ENCODE data around the gene TRPT1. TPM values are rescaled to one million over a fixed set of nuclear protein-coding genes. Genes with fewer than 3 reads are reported as not detected.

TRPT1 gene
- total RNA-seq, 3 donors from 2014 or later (not counting 1 experiment from before 2014, with no cell fraction given): 22.7 to 30.8 (median 28.5) TPM

- no peaks in the 10 kb centered on the region for H3K36me3 Mint-ChIP-seq
Measured at GRCh38 chr11:64263947-64264317, 37.9 kb upstream of the TRPT1 start.

GRCh38 chr11:64263021-64263946 is 37.3 kb upstream of the TRPT1 start:
- no peak overlapping the region for H3K27ac ChIP-seq (ENCODE audit: low read length)
- TF ChIP-seq CTCF (IDR thresholded peaks at IDR 0.05): no peak
- intact Hi-C loops (cut with micrococcal nuclease): no loop called here
- DNase-seq (no peak), ATAC-seq (no peak)
- H3K9me3 ChIP-seq (ENCODE audit: control insufficient read depth, insufficient read depth, low read length): no peaks in the 10 kb centered on the region
- H3K4me1 Mint-ChIP-seq: peaks cover 8 to 17% of the 10 kb centered on the region in 2 donors
- H3K4me3 Mint-ChIP-seq: no peak overlapping the region
- no peaks in the 10 kb centered on the region for H3K27me3 Mint-ChIP-seq (ENCODE audit: low read depth in 2 of 2)
- H3K36me3 ChIP-seq (ENCODE audit: control insufficient read depth, insufficient read depth, low read length): no peaks in the 10 kb centered on the region
- H3K27ac Mint-ChIP-seq: no peak overlapping the region
- H3K27me3 ChIP-seq (ENCODE audit: control insufficient read depth, insufficient read depth, low read length): no peaks in the 10 kb centered on the region
- H3K36me3 Mint-ChIP-seq: no peaks in the 10 kb centered on the region
- no peaks in the 10 kb centered on the region for H3K9me3 Mint-ChIP-seq
- 91% methylated on average over 29 of the region's 29 CpGs for WGBS (ENCODE audit: insufficient coverage)
- peaks cover 10% of the 10 kb centered on the region for H3K4me1 ChIP-seq (ENCODE audit: control insufficient read depth, insufficient read depth, low read length)
- H3K4me3 ChIP-seq (ENCODE audit: low read length): no peak overlapping the region

More at GRCh38 chr11:64263947-64264317, 37.9 kb upstream of the TRPT1 start:
- H3K36me3 ChIP-seq (ENCODE audit: control insufficient read depth, insufficient read depth, low read length): no peaks in the 10 kb centered on the region
- H3K27ac ChIP-seq (ENCODE audit: low read length): no peak overlapping the region
- Mint-ChIP-seq H3K27me3 (ENCODE audit: low read depth in 2 of 2) (no peaks in the 10 kb centered on the region), H3K9me3 (no peaks in the 10 kb centered on the region), H3K27ac (no peak overlapping the region), H3K4me3 (no peak overlapping the region), H3K4me1 (peaks cover 15 to 23% of the 10 kb centered on the region in 2 donors)
- peaks cover 16% of the 10 kb centered on the region for H3K4me1 ChIP-seq (ENCODE audit: control insufficient read depth, insufficient read depth, low read length)
- H3K9me3 ChIP-seq (ENCODE audit: control insufficient read depth, insufficient read depth, low read length): no peaks in the 10 kb centered on the region
- no peak for TF ChIP-seq CTCF (IDR thresholded peaks at IDR 0.05)
- no peak for DNase-seq
- intact Hi-C loops (cut with micrococcal nuclease): no loop called here
- 97% methylated on average over 8 of the region's 8 CpGs for WGBS (ENCODE audit: insufficient coverage)
- no peaks in the 10 kb centered on the region for H3K27me3 ChIP-seq (ENCODE audit: control insufficient read depth, insufficient read depth, low read length)
- H3K4me3 ChIP-seq (ENCODE audit: low read length): no peak overlapping the region
- ATAC-seq: no peak

GRCh38 chr11:64262271-64263002 is 36.5 kb upstream of the TRPT1 start:
- intact Hi-C loops (cut with micrococcal nuclease): no loop called here
- WGBS (ENCODE audit: insufficient coverage): 96% methylated on average over 42 of the region's 42 CpGs
- Mint-ChIP-seq H3K36me3 (no peaks in the 10 kb centered on the region), H3K9me3 (no peaks in the 10 kb centered on the region), H3K27me3 (ENCODE audit: low read depth in 2 of 2) (no peaks in the 10 kb centered on the region), H3K4me1 (peaks cover 0 to 9% of the 10 kb centered on the region in 2 donors), H3K4me3 (no peak overlapping the region), H3K27ac (no peak overlapping the region)
- Histone ChIP-seq H3K9me3 (ENCODE audit: control insufficient read depth, insufficient read depth, low read length) (no peaks in the 10 kb centered on the region), H3K27me3 (ENCODE audit: control insufficient read depth, insufficient read depth, low read length) (no peaks in the 10 kb centered on the region), H3K27ac (ENCODE audit: low read length) (no peak overlapping the region), H3K4me1 (ENCODE audit: control insufficient read depth, insufficient read depth, low read length) (peaks cover 1% of the 10 kb centered on the region), H3K36me3 (ENCODE audit: control insufficient read depth, insufficient read depth, low read length) (no peaks in the 10 kb centered on the region), H3K4me3 (ENCODE audit: low read length) (no peak overlapping the region)
- no peak for TF ChIP-seq CTCF (IDR thresholded peaks at IDR 0.05)
- no peak for ATAC-seq
- DNase-seq: no peak
